Karpas-422 (cell line): ENCODE results near the gene SIPA1. TPM values are rescaled to one million over a fixed set of nuclear protein-coding genes. Genes with fewer than 3 reads are reported as not detected.
"Not testable (repeated sequence)": the region's sequence is repeated elsewhere in the genome, so short reads cannot be mapped to it uniquely, and the experiment has no call there.

Source experiments
- DNase-seq: peaks from one replicate; pipeline ENCODE4 v3.0.0-alpha.2; 2015
- H2AFZ ChIP-seq: fragments of 200-600 bp; sonication (generic); 2 replicates; pipeline ENCODE4 v1.6.1; 2014; ENCODE audit warnings: antibody characterized with exemption, low read length, mixed read lengths
- H3K27ac ChIP-seq: fragments of 200-600 bp; sonication (generic); 2 replicates; pipeline ENCODE4 v1.5.1; 2014; ENCODE audit warnings: mild to moderate bottlenecking, low read length, moderate library complexity
- H3K27me3 ChIP-seq: fragments of 200-600 bp; sonication (generic); 2 replicates; pipeline ENCODE4 v1.6.1; 2014; ENCODE audit warnings: low read length, mixed read lengths
- H3K36me3 ChIP-seq: fragments of 200-600 bp; sonication (generic); 2 replicates; pipeline ENCODE4 v1.6.1; 2014; ENCODE audit warnings: low read length, mixed read lengths; ENCODE audit not compliant: insufficient read depth
- H3K4me1 ChIP-seq: fragments of 200-600 bp; sonication (generic); 2 replicates; pipeline ENCODE4 v1.6.1; 2014; ENCODE audit warnings: mild to moderate bottlenecking, low read length, mixed read lengths
- H3K4me2 ChIP-seq: fragments of 200-600 bp; sonication (generic); 2 replicates; pipeline ENCODE4 v1.6.1; 2014; ENCODE audit warnings: low read length, low read depth, mild to moderate bottlenecking; ENCODE audit not compliant: poor library complexity, severe bottlenecking
- H3K4me3 ChIP-seq: fragments of 200-600 bp; sonication (generic); 2 replicates; pipeline ENCODE4 v1.5.1; 2014; ENCODE audit warnings: mild to moderate bottlenecking, antibody characterized with exemption, low read length, mixed read lengths
- H3K79me2 ChIP-seq: fragments of 200-600 bp; sonication (generic); 2 replicates; pipeline ENCODE4 v1.6.1; 2014; ENCODE audit warnings: mild to moderate bottlenecking, low read length, mixed read lengths
- H3K9ac ChIP-seq: fragments of 200-600 bp; sonication (generic); 2 replicates; pipeline ENCODE4 v1.6.0; 2014; ENCODE audit warnings: low read length
- H3K9me2 ChIP-seq: fragments of 200-600 bp; sonication (generic), shearing (Covaris generic); replicated peaks from 2 replicates; pipeline ENCODE4 v1.6.0; 2014; ENCODE audit warnings: mild to moderate bottlenecking, low read length, moderate library complexity; ENCODE audit not compliant: insufficient read depth
- H3K9me3 ChIP-seq: fragments of 300-700, 200-600 bp; sonication (generic); 2 replicates; pipeline ENCODE4 v1.6.1; 2014; ENCODE audit warnings: low read length, mixed read lengths
- H4K20me1 ChIP-seq: fragments of 200-600 bp; sonication (generic); 2 replicates; pipeline ENCODE4 v1.6.1; 2014; ENCODE audit warnings: mild to moderate bottlenecking, antibody characterized with exemption, low read length, low read depth; ENCODE audit not compliant: insufficient read depth
- total RNA-seq: library from RNA; depleted of rRNA; stranded (reverse); fragments of >200 nt; shearing (Covaris generic); gene quantifications from 2 replicates; pipeline ENCODE4 v1.2.3, GENCODE V29; 2014; ENCODE audit warnings: low replicate concordance

SIPA1 gene
- total RNA-seq, 1 experiment from 2014 or later, result 74.6 TPM

GRCh38 chr11:65636108-65637031, 1.5 kb upstream of the SIPA1 start:
- Histone ChIP-seq H3K9me2 (no peaks in the 10 kb centered on the region), H3K9me3 (no peaks in the 10 kb centered on the region), H3K4me2 (no peak overlapping the region), H3K9ac (no peak overlapping the region), H4K20me1 (no peaks in the 10 kb centered on the region), H3K27ac (peak overlapping the region; percentile 99; the same call in 1 of the 2 replicates), H3K79me2 (peaks cover 11% of the 10 kb centered on the region), H3K36me3 (0 out of 2 replicates have a peak, but pooled peaks cover 5% of the 10 kb centered on the region), H2AFZ (no peak overlapping the region), H3K4me3 (no peak overlapping the region), H3K4me1 (peaks cover 38% of the 10 kb centered on the region), H3K27me3 (no peaks in the 10 kb centered on the region)
- DNase-seq, result no peak

- Histone ChIP-seq H3K79me2 (peaks cover 18% of the 10 kb centered on the region), H3K9me3 (no peaks in the 10 kb centered on the region), H3K27ac (peak overlapping the region; percentile 99), H3K4me3 (no peak overlapping the region), H3K4me1 (peaks cover 44% of the 10 kb centered on the region), H3K27me3 (no peaks in the 10 kb centered on the region), H3K36me3 (0 out of 2 replicates have a peak, but pooled peaks cover 5% of the 10 kb centered on the region), H4K20me1 (no peaks in the 10 kb centered on the region), H3K9ac (no peak overlapping the region), H2AFZ (no peak overlapping the region), H3K4me2 (no peak overlapping the region), H3K9me2 (no peaks in the 10 kb centered on the region)
- DNase-seq, result no peak
These were observed 806 bp upstream of the SIPA1 start for GRCh38 chr11:65637032-65637557.

- Histone ChIP-seq H3K79me2 (peaks cover 30% of the 10 kb centered on the region), H3K4me2 (peak overlapping the region; percentile 95), H3K9ac (peak overlapping the region; percentile 92), H3K36me3 (0 out of 2 replicates have a peak, but pooled peaks cover 11% of the 10 kb centered on the region), H3K4me1 (peaks cover 53% of the 10 kb centered on the region), H3K27ac (peak overlapping the region; percentile 99), H3K4me3 (peak overlapping the region; percentile 89)
- DNase-seq, H3K27me3 ChIP-seq, H3K9me3 ChIP-seq, H3K9me2 ChIP-seq, H2AFZ ChIP-seq, H4K20me1 ChIP-seq: not testable (repeated sequence)
These were observed 1.3 kb downstream of the SIPA1 start for GRCh38 chr11:65639228-65639597.

- peak; percentile 98 for DNase-seq
These were observed 2.0 kb downstream of the SIPA1 start for GRCh38 chr11:65639623-65640482.

GRCh38 chr11:65640483-65641296, 2.8 kb downstream of the SIPA1 start:
- H3K4me1 ChIP-seq, result peaks cover 53% of the 10 kb centered on the region
- H3K4me2 ChIP-seq, result peak overlapping the region; percentile 95
- H3K36me3 ChIP-seq, result 0 out of 2 replicates have a peak, but pooled peaks cover 9% of the 10 kb centered on the region
- H3K27me3 ChIP-seq, result no peaks in the 10 kb centered on the region
- DNase-seq, result peak; percentile 86
- H2AFZ ChIP-seq, result no peak overlapping the region
- H3K27ac ChIP-seq, result peak overlapping the region; percentile 99
- H3K9ac ChIP-seq, result peak overlapping the region; percentile 92
- H3K9me3 ChIP-seq, result no peaks in the 10 kb centered on the region
- H4K20me1 ChIP-seq, result peaks cover 4% of the 10 kb centered on the region; the same call in 1 of the 2 replicates
- no peaks in the 10 kb centered on the region for H3K9me2 ChIP-seq
- peak overlapping the region; percentile 89 for H3K4me3 ChIP-seq
- H3K79me2 ChIP-seq, result peaks cover 30% of the 10 kb centered on the region

More at GRCh38 chr11:65639623-65640482, 2.0 kb downstream of the SIPA1 start:
- Histone ChIP-seq H3K27ac (peak overlapping the region; percentile 99), H3K27me3 (no peaks in the 10 kb centered on the region), H3K36me3 (0 out of 2 replicates have a peak, but pooled peaks cover 10% of the 10 kb centered on the region), H3K4me2 (peak overlapping the region; percentile 95), H3K9ac (peak overlapping the region; percentile 92), H4K20me1 (peaks cover 4% of the 10 kb centered on the region; the same call in 1 of the 2 replicates), H3K79me2 (peaks cover 30% of the 10 kb centered on the region), H3K9me2 (no peaks in the 10 kb centered on the region), H3K9me3 (no peaks in the 10 kb centered on the region), H2AFZ (no peak overlapping the region), H3K4me1 (peaks cover 53% of the 10 kb centered on the region), H3K4me3 (peak overlapping the region; percentile 89)

GRCh38 chr11:65641297-65642013, 3.6 kb downstream of the SIPA1 start:
- Histone ChIP-seq H3K9me3 (no peaks in the 10 kb centered on the region), H3K4me1 (peaks cover 53% of the 10 kb centered on the region), H3K79me2 (peaks cover 30% of the 10 kb centered on the region), H3K9ac (peak overlapping the region; percentile 92), H3K4me2 (peak overlapping the region; percentile 95), H3K9me2 (no peaks in the 10 kb centered on the region), H4K20me1 (peaks cover 4% of the 10 kb centered on the region; the same call in 1 of the 2 replicates), H2AFZ (no peak overlapping the region), H3K36me3 (0 out of 2 replicates have a peak, but pooled peaks cover 9% of the 10 kb centered on the region), H3K27me3 (no peaks in the 10 kb centered on the region), H3K4me3 (peak overlapping the region; percentile 89), H3K27ac (peak overlapping the region; percentile 99)
- DNase-seq, result no peak
